Transverse colon (tissue), 4 donors: ENCODE data around the gene RAB17. TPM values are rescaled to one million over a fixed set of nuclear protein-coding genes. Genes with fewer than 3 reads are reported as not detected.

Source experiments
- DNase-seq: peaks from one replicate; pipeline ENCODE4 v3.0.0-alpha.2; 2019
- H3K27ac ChIP-seq, 4 donors: fragments of 200-600 bp; sonication (generic); 2 replicates each; pipeline ENCODE4 v1.5.1; 2016 to 2018; ENCODE audit warnings: inconsistent platforms in 4 of 4
- H3K27me3 ChIP-seq: fragments of 200-600 bp; sonication (generic); 2 replicates; pipeline ENCODE4 v1.5.1; 2017; ENCODE audit warnings: inconsistent platforms
- H3K36me3 ChIP-seq, 4 donors: fragments of 200-600 bp; sonication (generic); 2 replicates each; pipeline ENCODE4 v1.5.1; 2017 to 2019; ENCODE audit warnings: inconsistent platforms in 4 of 4
- H3K4me1 ChIP-seq, 4 donors: fragments of 200-600 bp; sonication (generic); 2 replicates each; pipeline ENCODE4 v1.5.1; 2017 to 2020; ENCODE audit warnings: inconsistent platforms in 4 of 4
- H3K4me3 ChIP-seq, 4 donors: fragments of 200-600 bp; sonication (generic); 1 replicate in 1 of 4; 2 replicates in 3 of 4; pipeline versions ENCODE4 v1.5.1 to v1.6.1; 2017 to 2019; ENCODE audit warnings: inconsistent platforms in 4 of 4
- H3K9me3 ChIP-seq, 2 donors: fragments of 200-600 bp; sonication (generic); 2 replicates each; pipeline ENCODE4 v1.5.1; 2017 to 2019; ENCODE audit warnings: inconsistent platforms in 2 of 2
- CTCF ChIP-seq, 5 experiments: fragments of 200-600 bp in 3 of 5; fragments of 450-650 bp in 2 of 5; sonication (generic) in 3 of 5; IDR thresholded peaks; 1 replicate in 2 of 5; 2 replicates in 3 of 5; pipeline ENCODE4 v1.5.1; 2016 to 2017; ENCODE audit warnings: antibody characterized with exemption in 5 of 5, inconsistent platforms in 3 of 5, mild to moderate bottlenecking in 2 of 5, moderate library complexity in 1 of 5
- EP300 ChIP-seq: sonication (generic); formaldehyde crosslinking; IDR thresholded peaks from one replicate; pipeline ENCODE4 v1.6.1; 2017; ENCODE audit warnings: antibody characterized with exemption, low read depth
- POLR2A ChIP-seq: fragments of 450-650 bp; IDR thresholded peaks from one replicate; pipeline ENCODE4 v1.6.1; 2016; ENCODE audit warnings: antibody characterized with exemption, mild to moderate bottlenecking, moderate library complexity
- POLR2AphosphoS5 ChIP-seq, 3 donors: sonication (generic); formaldehyde crosslinking; IDR thresholded peaks; one replicate each; pipeline ENCODE4 v1.6.1; 2016; ENCODE audit warnings: antibody characterized with exemption in 3 of 3
- WGBS, 2 donors: methylation state at CpG; one replicate each; pipeline ENCODE4 v1.1.5; 2018; ENCODE audit warnings: low coverage in 1 of 2; 5-methylcytosine and 5-hydroxymethylcytosine counted together
- in situ Hi-C, 4 donors: fragments of 200-750 bp; cut with MboI; loops; one replicate each; pipeline versions ENCODE4 v1.15.0 to v1.15.1; 2017; ENCODE audit warnings: low sequenced_read_pairs in 3 of 4, low pct_ligation_motif_present in 1 of 4, low pct_unique_long_range_greater_than_20kb in 1 of 4
- intact Hi-C: fragments of 100-400 bp; cut with DNase I; formaldehyde crosslinking; loops from one replicate; pipeline ENCODE4 v1.15.1; 2023; ENCODE audit warnings: low total_unique reads
- total RNA-seq, 4 donors: library from RNA; depleted of rRNA; stranded (reverse); fragments of >200 nt; gene quantifications; one replicate each; pipeline ENCODE4 v1.1.0, GENCODE V29; 2016

RAB17 gene
- total RNA-seq, 4 donors from 2014 or later, result 25.1 to 104 (median 65.6) TPM

- Histone ChIP-seq H3K4me1 (peaks cover 9 to 22% (median 13%) of the 10 kb centered on the region in 4 donors), H3K9me3 (no peaks in the 10 kb centered on the region), H3K27ac (peak overlapping the region in 2 of 4 donors; percentile 10 to 30), H3K27me3 (peaks cover 24% of the 10 kb centered on the region), H3K4me3 (no peak overlapping the region), H3K36me3 (no peaks in the 10 kb centered on the region)
- TF ChIP-seq CTCF (IDR thresholded peaks at IDR 0.05) (no peak), POLR2A (no peak), EP300 (no peak), POLR2AphosphoS5 (IDR thresholded peaks at IDR 0.05) (no peak)
- DNase-seq, result no peak
- in situ Hi-C loops, result no loop called here
- intact Hi-C loops, result loop anchor here (5.0 to 10.0 kb wide), 2 partner anchors 37 to 119 kb away; no protein-coding TSS in a partner anchor
- 55% methylated on average over 6 of the region's 6 CpGs; no CpG with 5 or more reads in 1 of the 2 donors for WGBS, 2 donors
Measured at GRCh38 chr2:237625777-237626176, 35.2 kb upstream of the RAB17 start.

GRCh38 chr2:237625216-237625705 lies 34.7 kb upstream of the RAB17 start:
- peak; percentile 26 for DNase-seq

GRCh38 chr2:237624565-237624964 lies 34.0 kb upstream of the RAB17 start:
- DNase-seq, result no peak
- Histone ChIP-seq H3K9me3 (no peaks in the 10 kb centered on the region), H3K4me1 (peaks cover 9 to 22% (median 13%) of the 10 kb centered on the region in 4 donors), H3K4me3 (no peak overlapping the region), H3K27me3 (peaks cover 24% of the 10 kb centered on the region), H3K36me3 (no peaks in the 10 kb centered on the region), H3K27ac (no peak overlapping the region)
- TF ChIP-seq POLR2AphosphoS5 (IDR thresholded peaks at IDR 0.05), result no peak
- TF ChIP-seq CTCF (IDR thresholded peaks at IDR 0.05), result no peak
- TF ChIP-seq EP300, result no peak
- no peak for TF ChIP-seq POLR2A
- in situ Hi-C loops, result no loop called here
- 85% methylated on average over 6 of the region's 6 CpGs; no CpG with 5 or more reads in 1 of the 2 donors for WGBS, 2 donors
- intact Hi-C loops, result loop anchor here (10.0 kb wide), 1 partner anchor 120 kb away; no protein-coding TSS in a partner anchor

More at GRCh38 chr2:237625216-237625705, 34.7 kb upstream of the RAB17 start:
- TF ChIP-seq EP300 (no peak), POLR2A (no peak)
- no peak overlapping the region for H3K4me3 ChIP-seq
- intact Hi-C loops (loop anchor here (5.0 to 10.0 kb wide), 2 partner anchors 37 to 120 kb away; no protein-coding TSS in a partner anchor), in situ Hi-C loops (no loop called here)
- peak overlapping the region in 2 of 4 donors; percentile 10 to 30 for H3K27ac ChIP-seq
- peaks cover 9 to 22% (median 13%) of the 10 kb centered on the region in 4 donors for H3K4me1 ChIP-seq
- H3K27me3 ChIP-seq, result peaks cover 24% of the 10 kb centered on the region
- H3K36me3 ChIP-seq, result no peaks in the 10 kb centered on the region
- H3K9me3 ChIP-seq, result no peaks in the 10 kb centered on the region
- WGBS, 2 donors, result 79% methylated on average over 10 of the region's 10 CpGs; no CpG with 5 or more reads in 1 of the 2 donors

- 33 to 80% methylated on average over 1 to 13 of the region's 13 CpGs for WGBS, 2 donors
- in situ Hi-C loops, result no loop called here
Measured at GRCh38 chr2:237623428-237624403, 33.2 kb upstream of the RAB17 start.

More at GRCh38 chr2:237623428-237624403, 33.2 kb upstream of the RAB17 start:
- no peak overlapping the region for H3K27ac ChIP-seq
- no peaks in the 10 kb centered on the region for H3K9me3 ChIP-seq
- DNase-seq, result no peak
- peaks cover 7 to 17% (median 11%) of the 10 kb centered on the region in 4 donors for H3K4me1 ChIP-seq
- H3K36me3 ChIP-seq, result no peaks in the 10 kb centered on the region
- TF ChIP-seq POLR2A (no peak), POLR2AphosphoS5 (IDR thresholded peaks at IDR 0.05) (no peak), EP300 (no peak), CTCF (IDR thresholded peaks at IDR 0.05) (no peak)
- intact Hi-C loops, result loop anchor here (10.0 kb wide), 1 partner anchor 121 kb away; no protein-coding TSS in a partner anchor
- no peak overlapping the region for H3K4me3 ChIP-seq
- peaks cover 22% of the 10 kb centered on the region for H3K27me3 ChIP-seq
